Measurements from ENCODE around the gene SENP8.

The SENP8 gene

DNA sequence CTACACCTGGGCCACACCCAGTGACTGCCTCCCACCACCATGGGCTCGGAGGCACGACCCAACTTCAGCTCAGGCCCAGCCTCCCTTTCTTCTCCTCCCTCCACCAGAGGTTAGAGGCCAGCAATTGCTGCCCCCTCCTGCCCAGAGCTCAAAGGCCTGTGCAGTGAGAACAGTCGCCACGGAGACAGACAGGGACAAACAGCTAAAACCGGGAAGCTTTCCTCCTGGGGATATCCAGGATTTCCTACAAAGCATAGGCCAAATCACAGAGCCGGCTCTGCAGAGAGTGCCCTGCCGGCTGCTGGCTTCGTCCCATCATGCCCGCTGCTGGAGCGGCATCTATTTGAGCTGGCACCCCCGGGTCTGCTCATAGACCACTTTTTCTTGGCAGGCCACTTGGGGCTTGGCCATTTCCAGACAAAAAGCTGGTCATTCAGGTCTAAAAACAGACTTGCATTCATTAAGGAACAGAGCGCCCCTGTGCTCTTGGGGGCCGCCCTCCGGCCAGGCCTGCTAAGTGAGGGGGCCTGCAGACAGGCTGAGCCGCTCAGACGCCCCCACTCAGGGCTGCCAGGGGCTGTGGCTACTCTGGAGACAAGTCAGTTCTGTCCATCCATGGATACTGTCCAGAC, 61.9 kb downstream of the SENP8 start:
- TF ChIP-seq, protein P1, sequence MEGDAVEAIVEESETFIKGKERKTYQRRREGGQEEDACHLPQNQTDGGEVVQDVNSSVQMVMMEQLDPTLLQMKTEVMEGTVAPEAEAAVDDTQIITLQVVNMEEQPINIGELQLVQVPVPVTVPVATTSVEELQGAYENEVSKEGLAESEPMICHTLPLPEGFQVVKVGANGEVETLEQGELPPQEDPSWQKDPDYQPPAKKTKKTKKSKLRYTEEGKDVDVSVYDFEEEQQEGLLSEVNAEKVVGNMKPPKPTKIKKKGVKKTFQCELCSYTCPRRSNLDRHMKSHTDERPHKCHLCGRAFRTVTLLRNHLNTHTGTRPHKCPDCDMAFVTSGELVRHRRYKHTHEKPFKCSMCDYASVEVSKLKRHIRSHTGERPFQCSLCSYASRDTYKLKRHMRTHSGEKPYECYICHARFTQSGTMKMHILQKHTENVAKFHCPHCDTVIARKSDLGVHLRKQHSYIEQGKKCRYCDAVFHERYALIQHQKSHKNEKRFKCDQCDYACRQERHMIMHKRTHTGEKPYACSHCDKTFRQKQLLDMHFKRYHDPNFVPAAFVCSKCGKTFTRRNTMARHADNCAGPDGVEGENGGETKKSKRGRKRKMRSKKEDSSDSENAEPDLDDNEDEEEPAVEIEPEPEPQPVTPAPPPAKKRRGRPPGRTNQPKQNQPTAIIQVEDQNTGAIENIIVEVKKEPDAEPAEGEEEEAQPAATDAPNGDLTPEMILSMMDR (IDR thresholded peaks at IDR 0.05; ENCODE audit: low read depth, low read length): no peak
- no peaks in the 10 kb centered on the region for H3K4me1 ChIP-seq

GRCh38 chr15:72180761-72181324, 62.6 kb downstream of the SENP8 start:
- H3K27me3 ChIP-seq: peaks cover 20% of the 10 kb centered on the region
- no peaks in the 10 kb centered on the region for H3K9me3 ChIP-seq
- no peaks in the 10 kb centered on the region for H3K36me3 ChIP-seq
- DNase-seq: no peak
- H3K4me3 ChIP-seq (ENCODE audit: low read depth, low read length): no peak overlapping the region
- TF ChIP-seq, protein P1 (IDR thresholded peaks at IDR 0.05; ENCODE audit: low read depth, low read length): no peak
- H3K4me1 ChIP-seq: no peaks in the 10 kb centered on the region

More for the DNA sequence above, 61.9 kb downstream of the SENP8 start:
- DNase-seq: no peak
- no peak overlapping the region for H3K4me3 ChIP-seq (ENCODE audit: low read depth, low read length)
- peaks cover 16% of the 10 kb centered on the region for H3K27me3 ChIP-seq
- H3K36me3 ChIP-seq: no peaks in the 10 kb centered on the region
- no peaks in the 10 kb centered on the region for H3K9me3 ChIP-seq

DNA sequence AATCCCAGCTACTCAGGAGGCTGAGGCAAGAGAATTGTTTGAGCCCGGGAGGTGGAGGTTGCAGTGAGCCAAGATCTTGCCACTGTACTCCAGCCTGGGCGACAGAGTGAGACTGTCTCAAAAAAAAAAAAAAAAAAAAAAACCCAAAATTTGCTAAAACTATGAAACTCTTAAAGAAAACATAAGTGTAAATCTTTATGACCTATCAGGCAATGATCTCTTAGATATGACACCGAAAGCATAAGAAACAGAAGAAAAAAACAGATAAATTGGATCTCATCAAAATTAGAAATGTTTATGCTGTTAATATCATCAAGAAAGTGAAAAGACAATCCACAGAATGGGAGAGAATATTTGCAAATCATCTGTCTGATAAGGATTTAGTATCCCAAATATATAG, 64.0 kb downstream of the SENP8 start:
- TF ChIP-seq, protein P1 (IDR thresholded peaks at IDR 0.05; ENCODE audit: low read depth, low read length): no peak
- no peaks in the 10 kb centered on the region for H3K36me3 ChIP-seq
- no peaks in the 10 kb centered on the region for H3K9me3 ChIP-seq
- H3K27me3 ChIP-seq: peaks cover 20% of the 10 kb centered on the region
- DNase-seq: no peak
- H3K4me3 ChIP-seq (ENCODE audit: low read depth, low read length): no peak overlapping the region
- H3K4me1 ChIP-seq: no peaks in the 10 kb centered on the region

- no peak for DNase-seq
- Histone ChIP-seq H3K27me3 (peaks cover 20% of the 10 kb centered on the region), H3K4me1 (no peaks in the 10 kb centered on the region), H3K9me3 (no peaks in the 10 kb centered on the region), H3K36me3 (no peaks in the 10 kb centered on the region), H3K4me3 (ENCODE audit: low read depth, low read length) (no peak overlapping the region)
- TF ChIP-seq, protein P1 (IDR thresholded peaks at IDR 0.05; ENCODE audit: low read depth, low read length): no peak
These were observed 64.5 kb downstream of the SENP8 start for GRCh38 chr15:72182673-72183072.

- Histone ChIP-seq H3K4me1 (no peaks in the 10 kb centered on the region), H3K36me3 (no peaks in the 10 kb centered on the region), H3K9me3 (no peaks in the 10 kb centered on the region), H3K27me3 (peaks cover 20% of the 10 kb centered on the region), H3K4me3 (ENCODE audit: low read depth, low read length) (peak overlapping the region; percentile 13; the same call in 1 of the 2 replicates)
- TF ChIP-seq, protein P1 (IDR thresholded peaks at IDR 0.05; ENCODE audit: low read depth, low read length): no peak
- no peak for DNase-seq
These were observed 65.6 kb downstream of the SENP8 start for GRCh38 chr15:72183781-72184164.

- H3K27me3 ChIP-seq: peaks cover 20% of the 10 kb centered on the region
- H3K36me3 ChIP-seq: no peaks in the 10 kb centered on the region
- no peaks in the 10 kb centered on the region for H3K9me3 ChIP-seq
- TF ChIP-seq, protein P1 (IDR thresholded peaks at IDR 0.05; ENCODE audit: low read depth, low read length): no peak
- H3K4me1 ChIP-seq: no peaks in the 10 kb centered on the region
- DNase-seq: no peak
- H3K4me3 ChIP-seq (ENCODE audit: low read depth, low read length): peak overlapping the region; percentile 13
These were observed 66.1 kb downstream of the SENP8 start for GRCh38 chr15:72184165-72184811.
